ENCODE results near the gene ROM1.
A peak's percentile ranks its signal among the peaks of the same experiment; 100 is the strongest.

ROM1 gene

GRCh38 chr11:62588966-62589637 lies 24.0 kb upstream of the ROM1 start:
- no peak for DNase-seq (ENCODE audit: low spot score)

- peak; percentile 99 for DNase-seq (ENCODE audit: low spot score)
Observed at GRCh38 chr11:62591448-62592145, 21.5 kb upstream of the ROM1 start, which contains the start of gene TUT1. Gene TUT1, minus strand, starts transcription at chr11:62591523. Its CDS starts 38 bp downstream, at chr11:62591485.

- DNase-seq (ENCODE audit: low spot score): no peak
Observed at GRCh38 chr11:62592146-62592815, 20.8 kb upstream of the ROM1 start.

- no peak for DNase-seq (ENCODE audit: low spot score)
Observed at GRCh38 chr11:62592989-62593421, 20.1 kb upstream of the ROM1 start.

- DNase-seq (ENCODE audit: low spot score): peak; percentile 42
Observed at GRCh38 chr11:62593434-62594044, 19.5 kb upstream of the ROM1 start.

- no peak for DNase-seq (ENCODE audit: low spot score)
Observed at GRCh38 chr11:62595124-62595523, 17.9 kb upstream of the ROM1 start.

GRCh38 chr11:62599069-62599696 lies 13.9 kb upstream of the ROM1 start:
- peak; percentile 82 for DNase-seq (ENCODE audit: low spot score)

DNA sequence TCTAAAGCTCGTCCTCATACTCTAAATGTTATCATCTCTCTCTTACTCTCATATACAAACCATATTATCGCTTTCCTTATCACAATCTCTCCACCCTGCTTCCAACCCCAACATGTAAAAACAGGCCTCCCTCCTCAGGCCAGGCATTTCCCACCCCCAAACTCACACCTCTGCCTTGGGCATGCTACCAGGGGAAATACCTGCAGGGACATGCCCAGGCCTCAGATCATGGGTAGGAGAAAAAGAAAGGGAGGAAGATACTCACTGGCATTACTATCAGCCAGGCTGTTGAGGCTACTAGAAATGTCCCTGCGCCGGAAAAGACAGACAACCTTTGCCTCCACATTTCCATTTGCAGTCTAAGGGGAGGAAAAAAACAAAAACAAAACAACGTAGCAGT lies 13.2 kb upstream of the ROM1 start:
- DNase-seq (ENCODE audit: low spot score): no peak

DNA sequence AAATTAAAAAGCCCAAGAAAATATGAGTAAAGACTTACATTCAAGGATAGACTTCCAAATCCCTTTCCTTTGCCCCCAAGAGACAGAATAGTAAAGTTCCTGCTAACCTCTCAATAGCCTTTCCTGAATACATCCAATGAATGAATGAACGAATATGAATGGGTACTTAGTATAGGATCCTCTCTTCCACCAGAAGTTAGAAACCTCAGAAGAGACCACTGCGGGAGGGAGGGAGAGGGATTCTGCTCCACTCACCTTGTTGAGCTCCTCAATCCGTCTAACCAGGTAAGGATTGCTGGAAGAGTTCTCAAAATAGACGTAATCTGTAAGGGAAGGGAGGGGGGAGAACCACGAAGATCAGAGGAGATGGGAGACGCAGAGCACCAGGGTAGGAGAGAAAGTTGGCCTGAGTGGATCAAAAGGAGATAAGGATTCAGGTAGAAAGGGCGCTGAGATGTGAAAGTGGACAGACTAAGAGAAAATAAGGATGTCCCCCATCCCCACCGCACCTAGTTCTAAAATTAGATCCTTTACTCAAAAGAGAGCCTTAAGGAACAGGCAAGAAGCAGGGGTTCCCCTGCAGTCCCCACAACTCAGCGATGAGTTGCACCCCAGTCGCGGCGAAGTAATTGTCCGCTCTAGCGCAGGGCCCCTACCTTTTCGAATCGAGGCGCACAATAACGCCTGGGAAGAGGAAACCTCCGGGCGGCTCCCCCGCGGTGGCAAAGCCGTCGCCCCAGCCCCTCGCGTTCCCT lies 12.5 kb upstream of the ROM1 start:
- DNase-seq (ENCODE audit: low spot score): no peak

DNA sequence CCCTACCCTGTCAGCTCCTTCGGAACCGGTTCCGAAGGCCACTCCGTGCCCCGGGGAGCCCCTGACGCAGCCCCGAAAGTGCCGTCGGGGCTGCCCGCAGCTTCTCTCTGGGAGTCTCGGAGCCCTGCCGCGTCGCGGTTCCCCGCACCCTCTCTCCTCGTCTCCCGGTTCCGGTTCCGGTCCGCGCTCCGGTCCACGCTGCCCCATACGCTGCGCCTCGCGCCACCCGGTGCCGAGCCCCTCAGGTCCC lies 12.0 kb upstream of the ROM1 start:
- DNase-seq (ENCODE audit: low spot score): no peak

- DNase-seq (ENCODE audit: low spot score): peak; percentile 99
Observed at GRCh38 chr11:62601372-62602140, 11.5 kb upstream of the ROM1 start, which contains the start of gene MTA2. Gene MTA2, minus strand, starts transcription at chr11:62601865. Its CDS starts 415 bp downstream, at chr11:62601450.

DNA sequence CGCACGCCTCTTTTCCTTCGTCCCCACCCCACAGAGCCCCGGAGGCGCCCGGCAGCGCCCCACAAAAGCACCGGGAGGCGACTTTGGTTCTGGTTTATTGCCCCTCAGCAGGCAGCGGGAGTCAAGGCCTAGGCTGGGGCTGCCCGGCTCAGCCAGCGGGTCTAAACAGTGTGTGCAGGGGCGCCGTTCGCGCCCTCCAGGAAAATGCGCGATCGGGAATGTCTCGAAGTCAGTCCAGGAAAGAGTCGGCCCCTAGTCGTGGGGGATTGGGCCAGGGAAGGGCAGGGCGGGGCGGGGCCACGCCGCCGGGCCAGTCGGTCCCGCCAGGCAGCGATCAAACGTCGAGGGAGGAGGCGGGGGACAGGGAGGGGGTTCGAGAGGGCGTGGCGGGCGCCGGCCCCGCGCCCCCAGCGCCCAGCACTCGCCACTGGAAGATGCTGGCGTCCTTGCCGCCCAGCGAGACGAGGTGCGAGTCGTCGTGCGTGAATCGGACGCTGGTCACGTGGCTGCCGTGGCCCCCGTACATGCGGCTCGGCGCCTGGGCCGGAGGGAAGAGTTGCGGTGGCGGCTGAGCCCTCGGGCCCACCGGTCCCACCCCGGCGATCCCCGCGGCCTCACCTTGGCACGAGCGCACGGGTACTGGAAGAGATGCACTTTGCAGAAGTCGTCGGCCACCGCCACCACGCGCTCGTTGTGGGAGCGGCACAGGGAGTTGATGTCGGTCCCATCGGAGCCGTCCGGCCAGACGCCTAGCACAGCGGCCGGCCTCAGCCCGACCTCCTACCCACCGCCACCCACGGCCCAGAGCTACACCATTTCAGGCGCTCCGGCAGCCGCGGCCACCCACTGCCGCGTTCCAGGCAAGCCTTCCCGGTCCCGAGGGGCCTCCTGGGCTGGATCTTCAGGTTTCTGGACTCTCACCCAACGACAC lies 10.7 kb upstream of the ROM1 start:
- DNase-seq (ENCODE audit: low spot score): peak; percentile 26

DNA sequence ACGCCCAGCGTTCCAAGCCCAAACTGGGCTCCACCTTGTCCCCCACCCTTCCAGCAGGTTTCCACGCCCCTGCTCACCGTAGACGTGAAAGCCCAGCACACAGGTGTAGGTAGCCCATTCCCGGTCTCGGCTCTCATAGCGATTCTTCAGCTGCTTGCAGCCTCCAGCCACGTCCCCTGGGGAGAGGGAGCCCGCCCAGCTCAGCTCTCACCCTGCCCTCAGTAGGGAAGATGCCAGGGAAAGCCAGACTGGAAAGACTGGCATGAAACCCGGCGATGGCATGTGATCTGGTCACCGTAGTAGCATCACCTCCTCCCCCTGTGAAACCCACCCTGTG lies 10.0 kb upstream of the ROM1 start:
- no peak for DNase-seq (ENCODE audit: low spot score)

DNA sequence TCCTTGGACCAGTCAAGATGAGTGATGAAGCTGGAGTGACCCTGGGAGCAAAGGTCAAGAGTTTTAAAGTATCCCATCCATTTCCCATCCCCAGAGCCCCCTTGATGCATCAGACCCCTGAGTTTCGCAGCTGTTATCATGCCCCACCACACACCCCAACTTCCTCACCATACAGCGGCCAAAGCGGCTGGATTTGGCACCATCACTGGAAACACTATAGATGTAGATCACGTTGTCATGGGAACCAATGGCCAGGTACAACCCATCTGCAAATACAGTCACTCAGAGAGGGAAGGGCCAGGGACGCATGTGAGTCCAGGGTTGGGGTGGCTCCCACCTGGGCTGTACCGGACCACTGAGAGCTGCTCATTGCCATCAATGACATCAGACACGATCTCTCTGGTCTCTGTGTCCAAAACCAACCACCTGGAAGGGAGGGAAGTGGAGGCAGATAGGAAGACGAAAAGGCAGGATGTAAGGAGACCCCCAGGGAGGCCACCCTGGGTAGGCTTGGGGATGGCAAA lies 9.2 kb upstream of the ROM1 start:
- no peak for DNase-seq (ENCODE audit: low spot score)

- no peak for DNase-seq (ENCODE audit: low spot score)
Observed at GRCh38 chr11:62604460-62605120, 8.5 kb upstream of the ROM1 start.

DNA sequence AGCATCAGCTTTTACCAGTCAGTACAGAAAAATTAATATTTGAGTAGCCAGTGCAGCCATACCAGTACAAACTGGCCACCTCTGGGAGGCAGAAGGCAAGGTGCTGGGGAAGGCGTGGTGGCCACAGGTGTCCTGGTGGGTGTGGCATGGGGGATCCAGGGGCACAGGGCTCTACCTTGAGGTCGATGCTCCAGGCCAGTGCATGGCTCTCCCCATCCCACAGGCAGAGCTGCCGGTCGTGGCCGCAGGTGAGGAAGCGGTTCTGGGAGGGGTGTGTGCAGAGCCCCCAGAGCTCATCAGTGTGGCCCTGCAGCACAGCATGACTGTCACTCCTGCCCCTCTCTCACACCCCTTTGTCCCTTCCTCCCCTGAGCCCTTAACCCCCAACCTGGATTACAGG lies 7.6 kb upstream of the ROM1 start:
- no peak for DNase-seq (ENCODE audit: low spot score)

- no peak for DNase-seq (ENCODE audit: low spot score)
Observed at GRCh38 chr11:62605902-62606301, 7.2 kb upstream of the ROM1 start.

- no peak for DNase-seq (ENCODE audit: low spot score)
Observed at GRCh38 chr11:62607714-62608113, 5.3 kb upstream of the ROM1 start.

DNA sequence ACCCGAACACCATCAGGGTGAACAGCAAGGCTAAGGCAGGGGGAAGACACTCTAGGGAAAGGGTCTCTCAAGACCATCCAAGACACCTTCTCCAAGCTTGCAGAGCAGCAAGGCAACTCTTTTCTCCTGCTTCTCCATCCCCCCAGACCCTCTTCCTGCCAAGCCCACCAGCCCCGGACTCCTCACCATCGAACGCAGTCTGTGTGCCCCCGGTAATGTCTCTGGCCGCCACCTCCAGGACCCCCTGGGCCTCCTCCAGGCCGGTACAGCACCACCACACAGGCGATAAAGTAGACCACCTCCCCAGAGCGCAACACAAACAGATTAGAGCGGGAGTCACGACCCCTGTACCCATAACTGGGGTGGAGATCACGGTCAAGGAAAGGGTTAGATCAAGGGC lies 4.3 kb upstream of the ROM1 start:
- DNase-seq (ENCODE audit: low spot score): no peak

Data from LoVo (cell line).